GM18508 (cell line): ENCODE results near the gene SEZ6L.

Experiments used
- ATAC-seq: cut with Tn5 transposase; IDR thresholded peaks from one replicate; pipeline ENCODE4 v1.9.1; 2021; ENCODE audit warnings: moderate number of reproducible peaks; ENCODE audit not compliant: insufficient read depth, unreplicated experiment

The SEZ6L gene

GRCh38 chr22:26326803-26327202, 157.5 kb downstream of the SEZ6L start:
- no peak for ATAC-seq

- ATAC-seq: no peak
These were observed 158.0 kb downstream of the SEZ6L start for GRCh38 chr22:26327306-26327705.

GRCh38 chr22:26328221-26328620, 159.0 kb downstream of the SEZ6L start:
- ATAC-seq: no peak

- ATAC-seq: no peak
These were observed 161.8 kb downstream of the SEZ6L start for GRCh38 chr22:26330971-26331625.

- no peak for ATAC-seq
These were observed 164.0 kb downstream of the SEZ6L start for GRCh38 chr22:26333088-26333800.

- ATAC-seq: no peak
These were observed 165.0 kb downstream of the SEZ6L start for GRCh38 chr22:26334232-26334631.

GRCh38 chr22:26336773-26337172, 167.5 kb downstream of the SEZ6L start:
- ATAC-seq: no peak

GRCh38 chr22:26339755-26340154, 170.5 kb downstream of the SEZ6L start:
- no peak for ATAC-seq

- ATAC-seq: no peak
These were observed 173.6 kb downstream of the SEZ6L start for GRCh38 chr22:26342745-26343410.

GRCh38 chr22:26345496-26345895, 176.2 kb downstream of the SEZ6L start:
- no peak for ATAC-seq

- ATAC-seq: no peak
These were observed 179.7 kb downstream of the SEZ6L start for GRCh38 chr22:26348810-26349526.

- ATAC-seq: no peak
These were observed 185.4 kb downstream of the SEZ6L start for GRCh38 chr22:26354707-26355106.

- ATAC-seq: no peak
These were observed 188.0 kb downstream of the SEZ6L start for GRCh38 chr22:26357281-26357680.

- ATAC-seq: no peak
These were observed 188.6 kb downstream of the SEZ6L start for GRCh38 chr22:26357813-26358212.

GRCh38 chr22:26359156-26359555, 189.9 kb downstream of the SEZ6L start:
- ATAC-seq: no peak

GRCh38 chr22:26360169-26360885, 191.1 kb downstream of the SEZ6L start:
- no peak for ATAC-seq

GRCh38 chr22:26362471-26362870, 193.2 kb downstream of the SEZ6L start:
- ATAC-seq: no peak

GRCh38 chr22:26364066-26365015, 195.1 kb downstream of the SEZ6L start:
- no peak for ATAC-seq
